ENCODE results near the gene CCP110. TPM values are rescaled to one million over a fixed set of nuclear protein-coding genes. Genes with fewer than 3 reads are reported as not detected.

The CCP110 gene
- total and polyA plus RNA-seq, 10 donors = 2.8 to 24.9 (median 14.8) TPM

- Histone ChIP-seq H3K4me3 (no peak overlapping the region), H3K27ac (no peak overlapping the region), H3K27me3 (replicated peaks in 1 of 7) (peaks cover 0 to 4% (median 0%) of the 10 kb centered on the region in 7 donors), H3K36me3 (no peaks in the 10 kb centered on the region), H3K4me1 (no peaks in the 10 kb centered on the region), H3K9me3 (no peaks in the 10 kb centered on the region)
- intact Hi-C loops (cut with DNase I; ENCODE audit: low total_unique reads) = no loop called here
- no peak for DNase-seq
- TF ChIP-seq, protein P1, sequence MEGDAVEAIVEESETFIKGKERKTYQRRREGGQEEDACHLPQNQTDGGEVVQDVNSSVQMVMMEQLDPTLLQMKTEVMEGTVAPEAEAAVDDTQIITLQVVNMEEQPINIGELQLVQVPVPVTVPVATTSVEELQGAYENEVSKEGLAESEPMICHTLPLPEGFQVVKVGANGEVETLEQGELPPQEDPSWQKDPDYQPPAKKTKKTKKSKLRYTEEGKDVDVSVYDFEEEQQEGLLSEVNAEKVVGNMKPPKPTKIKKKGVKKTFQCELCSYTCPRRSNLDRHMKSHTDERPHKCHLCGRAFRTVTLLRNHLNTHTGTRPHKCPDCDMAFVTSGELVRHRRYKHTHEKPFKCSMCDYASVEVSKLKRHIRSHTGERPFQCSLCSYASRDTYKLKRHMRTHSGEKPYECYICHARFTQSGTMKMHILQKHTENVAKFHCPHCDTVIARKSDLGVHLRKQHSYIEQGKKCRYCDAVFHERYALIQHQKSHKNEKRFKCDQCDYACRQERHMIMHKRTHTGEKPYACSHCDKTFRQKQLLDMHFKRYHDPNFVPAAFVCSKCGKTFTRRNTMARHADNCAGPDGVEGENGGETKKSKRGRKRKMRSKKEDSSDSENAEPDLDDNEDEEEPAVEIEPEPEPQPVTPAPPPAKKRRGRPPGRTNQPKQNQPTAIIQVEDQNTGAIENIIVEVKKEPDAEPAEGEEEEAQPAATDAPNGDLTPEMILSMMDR (IDR thresholded peaks at IDR 0.05 in 8 of 11, conservative IDR thresholded peaks at IDR 0.05 in 3 of 11) = no peak
- TF ChIP-seq POLR2A (IDR thresholded peaks at IDR 0.05) (no peak), POLR2AphosphoS5 (IDR thresholded peaks at IDR 0.05) (no peak)
- 58 to 93% (median 73%) methylated on average over 2 of the region's 2 CpGs for WGBS, 5 donors
Measured at GRCh38 chr16:19481296-19481695, 42.4 kb upstream of the CCP110 start.

- Histone ChIP-seq H3K36me3 (no peaks in the 10 kb centered on the region), H3K9me3 (no peaks in the 10 kb centered on the region), H3K27me3 (replicated peaks in 1 of 7) (peaks cover 0 to 4% (median 0%) of the 10 kb centered on the region in 7 donors), H3K4me3 (no peak overlapping the region), H3K27ac (no peak overlapping the region), H3K4me1 (no peaks in the 10 kb centered on the region)
- intact Hi-C loops (cut with DNase I; ENCODE audit: low total_unique reads) = no loop called here
- TF ChIP-seq POLR2A (IDR thresholded peaks at IDR 0.05) = no peak
- TF ChIP-seq, protein P1 (IDR thresholded peaks at IDR 0.05 in 8 of 11, conservative IDR thresholded peaks at IDR 0.05 in 3 of 11) = no peak
- no peak for TF ChIP-seq POLR2AphosphoS5 (IDR thresholded peaks at IDR 0.05)
- 84 to 92% (median 89%) methylated on average over 5 of the region's 5 CpGs for WGBS, 5 donors
- DNase-seq = no peak
Measured at GRCh38 chr16:19481769-19482168, 42.0 kb upstream of the CCP110 start.

- Histone ChIP-seq H3K27ac (no peak overlapping the region), H3K27me3 (replicated peaks in 1 of 7) (peaks cover 0 to 4% (median 0%) of the 10 kb centered on the region in 7 donors), H3K9me3 (no peaks in the 10 kb centered on the region), H3K36me3 (no peaks in the 10 kb centered on the region), H3K4me1 (no peaks in the 10 kb centered on the region), H3K4me3 (no peak overlapping the region)
- TF ChIP-seq, protein P1 (IDR thresholded peaks at IDR 0.05 in 8 of 11, conservative IDR thresholded peaks at IDR 0.05 in 3 of 11) = no peak
- TF ChIP-seq POLR2AphosphoS5 (IDR thresholded peaks at IDR 0.05) (no peak), POLR2A (IDR thresholded peaks at IDR 0.05) (no peak)
- 82 to 94% (median 93%) methylated on average over 1 of the region's 1 CpG for WGBS, 5 donors
- DNase-seq = no peak
- intact Hi-C loops (cut with DNase I; ENCODE audit: low total_unique reads) = no loop called here
Measured at GRCh38 chr16:19482291-19482690, 41.5 kb upstream of the CCP110 start.

- Histone ChIP-seq H3K36me3 (no peaks in the 10 kb centered on the region), H3K4me1 (no peaks in the 10 kb centered on the region), H3K27me3 (replicated peaks in 1 of 7) (no peaks in the 10 kb centered on the region), H3K4me3 (no peak overlapping the region), H3K27ac (no peak overlapping the region), H3K9me3 (no peaks in the 10 kb centered on the region)
- no peak for DNase-seq
- WGBS, 5 donors = 81 to 94% (median 92%) methylated on average over 3 of the region's 3 CpGs
- intact Hi-C loops (cut with DNase I; ENCODE audit: low total_unique reads) = no loop called here
- no peak for TF ChIP-seq POLR2AphosphoS5 (IDR thresholded peaks at IDR 0.05)
- TF ChIP-seq, protein P1 (IDR thresholded peaks at IDR 0.05 in 8 of 11, conservative IDR thresholded peaks at IDR 0.05 in 3 of 11) = no peak
- no peak for TF ChIP-seq POLR2A (IDR thresholded peaks at IDR 0.05)
Measured at GRCh38 chr16:19484096-19484495, 39.6 kb upstream of the CCP110 start.
